Measurements from ENCODE around the gene NBPF12.
"Not testable (repeated sequence)": the region's sequence is repeated elsewhere in the genome, so short reads cannot be mapped to it uniquely, and the experiment has no call there.

DNA sequence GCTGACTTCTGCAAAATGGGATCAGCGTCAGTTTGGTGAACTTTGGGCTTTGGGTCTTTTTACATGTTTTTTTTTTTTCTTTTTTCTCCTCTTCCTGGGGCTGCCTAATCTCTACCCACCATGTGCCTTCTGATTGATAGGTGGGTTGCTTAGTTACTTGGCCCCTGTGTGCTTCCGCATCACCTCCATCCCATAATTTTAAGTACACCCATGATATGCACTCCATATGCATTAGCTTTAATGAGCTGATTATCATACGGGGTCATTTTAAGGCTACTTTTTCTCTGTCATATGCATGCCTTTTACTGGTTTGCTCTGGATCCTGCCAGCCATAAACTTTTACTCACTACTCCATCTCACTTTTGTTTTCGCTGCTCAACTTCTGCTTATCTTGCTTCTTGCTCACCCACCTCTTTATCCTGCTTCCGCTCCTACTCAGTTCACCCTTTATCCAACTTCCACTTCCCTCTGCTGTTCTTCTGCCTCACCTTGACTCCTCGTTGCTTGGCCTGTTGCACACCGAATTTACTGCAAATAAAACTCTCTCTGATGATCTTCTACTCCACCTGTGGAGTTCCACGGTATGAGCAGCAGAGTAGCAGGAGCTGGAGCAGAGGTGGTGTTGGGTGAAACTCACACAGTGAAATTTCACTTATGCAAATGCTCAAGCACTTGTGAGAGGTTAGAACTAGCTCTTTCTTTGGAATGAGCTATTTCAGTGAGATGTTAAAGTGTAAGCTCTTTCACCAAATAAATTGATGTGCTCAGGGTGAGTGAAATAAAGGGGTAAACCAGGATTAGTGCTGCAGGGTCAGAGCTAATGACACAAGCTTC is 3.5 kb upstream of the NBPF12 start:
- not testable (repeated sequence) for TF ChIP-seq RXRA (CRISPR knock-in tag; IDR thresholded peaks at IDR 0.05); HCFC1 (IDR thresholded peaks at IDR 0.05; ENCODE audit: low read depth, low read length); ZSCAN9 (CRISPR knock-in tag; IDR thresholded peaks at IDR 0.05; ENCODE audit: borderline replicate concordance); ZSCAN29 (CRISPR knock-in tag; conservative IDR thresholded peaks at IDR 0.05); ARID2 (CRISPR knock-in tag; IDR thresholded peaks at IDR 0.05; ENCODE audit: borderline replicate concordance); EZH2 (conservative IDR thresholded peaks at IDR 0.05; ENCODE audit: low read depth, low read length); ZNF383 (CRISPR knock-in tag; IDR thresholded peaks at IDR 0.05; ENCODE audit: borderline replicate concordance)
- TF ChIP-seq, protein P1, sequence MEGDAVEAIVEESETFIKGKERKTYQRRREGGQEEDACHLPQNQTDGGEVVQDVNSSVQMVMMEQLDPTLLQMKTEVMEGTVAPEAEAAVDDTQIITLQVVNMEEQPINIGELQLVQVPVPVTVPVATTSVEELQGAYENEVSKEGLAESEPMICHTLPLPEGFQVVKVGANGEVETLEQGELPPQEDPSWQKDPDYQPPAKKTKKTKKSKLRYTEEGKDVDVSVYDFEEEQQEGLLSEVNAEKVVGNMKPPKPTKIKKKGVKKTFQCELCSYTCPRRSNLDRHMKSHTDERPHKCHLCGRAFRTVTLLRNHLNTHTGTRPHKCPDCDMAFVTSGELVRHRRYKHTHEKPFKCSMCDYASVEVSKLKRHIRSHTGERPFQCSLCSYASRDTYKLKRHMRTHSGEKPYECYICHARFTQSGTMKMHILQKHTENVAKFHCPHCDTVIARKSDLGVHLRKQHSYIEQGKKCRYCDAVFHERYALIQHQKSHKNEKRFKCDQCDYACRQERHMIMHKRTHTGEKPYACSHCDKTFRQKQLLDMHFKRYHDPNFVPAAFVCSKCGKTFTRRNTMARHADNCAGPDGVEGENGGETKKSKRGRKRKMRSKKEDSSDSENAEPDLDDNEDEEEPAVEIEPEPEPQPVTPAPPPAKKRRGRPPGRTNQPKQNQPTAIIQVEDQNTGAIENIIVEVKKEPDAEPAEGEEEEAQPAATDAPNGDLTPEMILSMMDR (CRISPR knock-in tag; IDR thresholded peaks at IDR 0.05) = not testable (repeated sequence)

Measured in HepG2 (cell line).